HG03103 (cell line): ENCODE results near the gene ATOX1.

ENCODE experiments used
- ATAC-seq: cut with Tn5 transposase; IDR thresholded peaks from one replicate; pipeline ENCODE4 v1.9.1; 2021; ENCODE audit warnings: low read depth; ENCODE audit not compliant: unreplicated experiment

Gene ATOX1

DNA sequence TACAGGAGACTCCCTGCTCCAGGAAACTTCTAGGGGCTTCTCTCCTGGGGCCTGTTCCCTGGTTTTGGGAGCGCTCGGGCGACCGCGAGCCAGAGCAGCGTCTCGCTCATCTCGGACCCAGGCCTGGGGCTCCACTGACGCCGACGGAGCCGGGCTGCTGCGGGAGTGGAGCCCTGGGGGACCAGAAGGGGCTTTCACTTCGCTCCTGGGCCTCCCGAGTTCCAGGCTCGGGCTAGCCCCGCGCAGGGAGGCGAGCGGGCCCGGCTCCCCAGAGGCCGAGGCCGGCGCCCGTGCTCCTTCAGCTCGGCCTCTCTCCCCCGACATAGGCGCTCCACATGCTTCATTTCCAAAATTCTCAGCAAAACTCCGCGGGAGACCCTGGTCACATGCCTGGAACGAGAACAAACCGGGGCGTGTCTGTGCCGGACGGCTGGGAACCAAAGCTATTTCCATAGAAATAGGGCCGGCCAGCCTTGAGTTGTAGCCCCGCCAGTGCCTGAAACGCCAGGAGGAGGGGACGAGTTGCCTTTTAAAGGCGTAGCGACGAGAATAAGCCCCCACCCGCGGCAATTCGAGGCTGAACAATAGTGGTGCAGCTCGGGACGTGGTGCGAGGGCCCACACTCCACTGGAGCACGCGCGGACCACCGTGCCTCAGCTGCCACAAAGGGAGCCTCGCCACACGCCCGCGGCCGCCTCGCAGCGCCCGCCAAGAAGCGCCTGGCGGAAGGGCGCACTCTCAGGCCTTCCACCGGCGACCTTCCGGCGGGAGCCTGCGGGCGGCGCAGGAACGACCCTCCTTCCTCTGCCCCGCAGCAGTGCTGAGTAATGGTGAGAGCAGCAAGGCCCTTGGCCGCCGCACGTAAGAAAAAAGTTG, 12.2 kb upstream of the ATOX1 start:
- ATAC-seq, result peak; percentile 17

DNA sequence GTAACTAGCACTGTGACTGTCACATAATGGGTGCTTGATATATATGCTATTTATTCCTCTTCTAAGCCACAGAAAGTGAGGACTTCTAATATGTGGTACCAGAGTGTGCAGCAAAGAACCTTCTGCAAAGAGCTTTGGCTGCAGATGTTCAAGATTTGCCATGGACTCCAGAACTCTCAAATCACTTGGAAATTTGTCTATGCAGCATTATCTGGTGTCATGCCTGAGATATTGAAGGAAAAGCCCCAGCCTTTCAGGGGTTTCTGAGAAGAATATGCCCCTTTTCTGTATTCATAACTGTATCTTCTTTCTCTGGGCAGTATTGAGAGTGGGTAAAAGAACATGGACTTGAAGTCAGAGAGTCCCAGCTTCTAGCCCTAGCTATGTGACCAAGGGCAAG, 8.5 kb upstream of the ATOX1 start:
- no peak for ATAC-seq

DNA sequence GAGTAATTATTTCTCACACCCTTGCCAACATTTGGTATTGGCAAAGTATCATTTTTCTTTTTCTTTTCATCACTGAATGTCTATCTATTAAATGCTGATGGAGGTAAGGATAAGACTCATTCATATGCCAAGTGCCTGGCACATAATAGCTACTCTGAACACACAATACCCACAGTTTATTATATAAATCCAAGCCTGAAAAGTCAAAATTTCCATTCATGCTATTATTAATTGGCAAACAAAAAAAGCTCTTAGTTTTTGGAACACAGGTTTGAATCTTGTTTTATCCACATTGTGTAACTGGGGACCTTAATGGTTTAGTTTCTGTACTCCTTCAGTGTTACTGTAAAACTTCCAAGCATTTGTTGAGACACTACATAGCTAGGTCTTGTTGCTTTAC, 6.4 kb upstream of the ATOX1 start:
- ATAC-seq, result no peak

DNA sequence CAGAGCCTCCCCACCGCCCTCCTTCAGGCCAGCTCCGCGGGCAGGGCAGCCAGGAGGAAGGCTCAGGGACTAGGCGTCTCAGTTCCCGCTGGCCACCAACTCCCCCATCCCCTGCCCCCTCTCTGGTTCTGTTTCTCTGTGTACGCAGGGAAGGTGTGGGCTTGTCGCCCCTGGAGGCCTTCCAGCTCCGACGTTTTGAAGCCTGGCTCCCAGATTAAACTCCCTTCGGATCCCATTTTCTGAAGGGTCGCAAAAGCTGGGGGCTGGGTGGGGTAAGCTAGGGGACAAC, 346 bp downstream of the ATOX1 start:
- peak; percentile 6 for ATAC-seq

DNA sequence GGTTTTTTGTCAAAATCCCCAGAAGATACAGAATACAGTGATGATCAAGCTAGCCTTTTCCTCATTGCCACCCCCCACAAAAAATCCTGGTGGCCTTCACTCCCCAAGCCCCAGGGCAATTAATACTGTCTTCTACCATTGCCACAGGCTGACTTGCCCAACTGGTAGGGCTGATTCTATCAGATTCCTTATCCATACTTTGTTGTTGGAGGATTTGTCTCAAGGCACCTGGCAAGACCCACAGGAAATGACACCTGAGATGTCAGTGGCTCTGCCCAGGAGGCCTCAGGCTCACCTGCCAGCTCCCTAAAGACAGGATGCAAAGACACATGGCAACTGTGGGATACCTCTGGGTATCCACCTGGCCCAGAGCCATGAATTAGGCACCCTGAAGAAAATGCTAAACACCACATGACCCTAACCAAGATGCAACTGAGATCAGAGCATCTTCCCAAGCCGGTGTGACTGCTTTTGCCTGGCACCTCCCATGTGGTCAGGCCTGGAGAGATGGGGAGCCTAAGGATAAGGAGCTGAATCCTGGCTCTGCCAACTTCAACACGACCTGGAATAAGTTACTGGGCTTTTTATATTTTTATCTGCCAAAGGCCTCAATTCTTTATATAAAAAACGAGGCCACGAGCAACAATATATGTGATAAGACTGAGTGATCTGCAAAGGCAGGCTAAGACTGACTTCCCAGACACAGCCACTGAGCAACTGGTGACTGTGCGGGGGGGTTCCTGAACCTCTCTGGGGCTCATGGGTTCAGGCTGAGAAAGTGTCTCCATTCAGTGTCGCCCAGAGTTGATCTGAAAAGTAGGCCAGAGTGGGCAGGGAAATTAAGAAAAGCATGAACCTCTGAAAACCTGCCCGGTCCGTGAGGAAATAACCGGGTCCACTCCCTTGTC, 944 bp downstream of the ATOX1 start:
- peak; percentile 8 for ATAC-seq

DNA sequence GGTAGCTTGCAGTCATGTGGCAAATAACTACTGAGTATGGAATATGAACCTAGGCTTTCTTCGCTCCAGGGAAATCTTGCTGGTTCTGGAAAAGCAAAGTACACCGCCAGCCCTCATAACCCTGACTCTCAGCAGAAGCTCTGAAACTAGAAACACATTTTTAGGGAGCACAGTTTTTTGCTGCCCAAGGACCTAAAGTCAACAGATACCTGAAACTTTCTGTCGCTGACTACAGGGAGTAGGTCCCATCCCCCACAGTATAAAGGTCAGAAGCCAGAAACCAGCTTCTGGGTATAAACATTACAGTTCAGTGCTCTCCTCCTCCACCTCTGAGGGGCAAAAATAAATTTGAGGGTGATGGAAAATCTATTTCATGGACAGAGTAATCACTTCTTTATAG, 3.0 kb downstream of the ATOX1 start:
- ATAC-seq, result no peak

DNA sequence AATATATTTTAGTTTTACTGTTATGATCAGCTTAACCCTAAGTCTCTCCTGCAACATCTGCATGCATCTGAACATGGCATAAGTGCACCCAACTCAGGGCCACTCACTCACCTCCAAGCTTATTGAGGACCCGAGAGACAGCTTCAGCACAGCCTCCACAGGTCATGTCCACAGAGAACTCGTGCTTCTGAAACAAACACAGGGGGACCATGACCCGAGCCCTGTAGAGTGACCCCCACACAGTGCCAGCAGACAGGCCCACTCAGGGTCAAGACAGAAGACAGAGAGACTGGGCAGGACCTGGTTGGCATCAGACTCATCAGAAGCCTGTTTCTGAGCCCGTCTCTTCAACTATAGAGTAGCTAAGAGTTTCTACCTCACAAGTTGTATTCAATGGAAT, 6.8 kb downstream of the ATOX1 start:
- no peak for ATAC-seq

DNA sequence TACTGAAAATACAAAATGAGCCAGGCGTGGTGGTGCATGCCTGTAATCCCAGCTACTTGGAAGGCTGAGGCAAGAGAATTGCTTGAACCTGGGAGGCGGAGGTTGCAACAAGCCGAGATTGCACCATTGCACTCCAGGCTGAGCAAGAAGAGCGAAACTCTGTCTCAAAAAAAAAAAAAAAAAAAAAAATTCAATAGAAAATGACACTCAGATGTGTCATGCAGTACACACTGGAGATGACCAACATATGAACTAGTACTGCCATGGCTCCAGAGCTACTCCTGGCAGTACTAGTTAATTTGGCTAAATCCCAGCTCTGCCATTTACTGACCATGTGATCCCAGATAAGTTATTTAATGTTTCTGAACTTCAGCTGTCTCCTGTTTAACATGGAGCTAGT, 7.3 kb downstream of the ATOX1 start:
- no peak for ATAC-seq

DNA sequence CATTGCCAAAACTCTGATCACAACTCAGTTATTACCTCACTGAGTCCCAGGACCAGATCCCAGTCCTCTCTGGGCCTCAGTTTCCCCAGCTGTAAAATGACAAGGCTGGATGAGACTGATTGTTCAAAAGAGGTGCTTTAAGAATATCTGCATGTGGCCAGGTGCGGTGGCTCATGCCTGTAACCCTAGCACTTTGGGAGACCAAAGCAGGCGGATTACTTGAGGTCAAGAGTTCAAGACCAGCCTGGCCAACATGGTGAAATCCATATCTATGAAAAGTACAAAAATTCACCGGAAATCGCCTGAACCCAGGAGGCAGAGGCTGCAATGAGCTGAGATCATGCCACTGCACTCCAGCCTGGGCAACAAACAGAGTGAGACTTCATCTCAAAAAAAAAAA, 8.3 kb downstream of the ATOX1 start:
- no peak for ATAC-seq

DNA sequence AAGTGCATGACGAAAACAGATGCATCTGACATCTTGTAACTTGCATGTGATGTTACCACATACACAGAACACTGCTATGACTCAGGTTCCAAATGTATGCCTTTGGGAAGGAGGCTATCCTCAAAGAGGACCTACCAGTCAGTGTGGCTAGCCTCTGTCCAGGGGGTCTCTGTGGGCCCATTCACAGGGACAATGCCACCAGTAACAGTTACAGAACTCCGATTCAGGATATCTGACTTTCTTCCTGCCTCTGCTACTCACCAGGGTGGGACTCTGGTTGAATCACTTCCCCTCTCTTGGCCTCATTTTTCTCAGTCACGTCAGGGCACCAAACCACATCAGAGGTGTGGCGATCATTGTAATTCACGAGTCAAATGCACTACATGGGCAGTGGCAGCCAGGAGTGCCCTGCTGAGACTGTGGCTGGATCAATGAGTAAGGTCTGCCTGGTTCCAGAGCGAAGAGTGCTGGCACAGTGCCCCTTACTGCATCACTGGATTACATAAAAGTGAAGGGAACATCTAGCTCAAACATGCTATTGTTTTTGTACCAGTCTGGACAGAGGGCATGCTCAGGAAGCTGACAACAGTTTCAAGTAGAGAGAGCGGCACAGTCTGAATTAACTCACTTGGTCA, 13.2 kb downstream of the ATOX1 start:
- ATAC-seq, result peak; percentile 56

DNA sequence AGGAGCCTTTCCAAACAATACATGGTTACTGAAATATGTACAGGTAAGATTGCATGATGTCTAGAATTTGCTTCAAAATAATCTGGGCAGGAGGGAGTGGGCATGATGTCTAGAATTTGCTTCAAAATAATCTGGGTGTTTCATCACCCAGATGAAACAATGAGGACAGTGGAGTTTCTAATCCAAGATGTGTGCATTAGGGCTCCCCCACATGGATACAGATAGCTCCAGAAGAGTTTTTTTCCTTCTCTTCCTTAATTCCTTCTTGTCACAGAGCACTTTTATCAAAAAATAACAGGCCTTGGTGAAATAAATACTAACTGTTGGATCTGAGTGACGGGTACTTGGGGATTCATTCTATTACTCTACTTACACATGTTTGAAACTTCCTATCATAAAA, 14.9 kb downstream of the ATOX1 start:
- no peak for ATAC-seq

DNA sequence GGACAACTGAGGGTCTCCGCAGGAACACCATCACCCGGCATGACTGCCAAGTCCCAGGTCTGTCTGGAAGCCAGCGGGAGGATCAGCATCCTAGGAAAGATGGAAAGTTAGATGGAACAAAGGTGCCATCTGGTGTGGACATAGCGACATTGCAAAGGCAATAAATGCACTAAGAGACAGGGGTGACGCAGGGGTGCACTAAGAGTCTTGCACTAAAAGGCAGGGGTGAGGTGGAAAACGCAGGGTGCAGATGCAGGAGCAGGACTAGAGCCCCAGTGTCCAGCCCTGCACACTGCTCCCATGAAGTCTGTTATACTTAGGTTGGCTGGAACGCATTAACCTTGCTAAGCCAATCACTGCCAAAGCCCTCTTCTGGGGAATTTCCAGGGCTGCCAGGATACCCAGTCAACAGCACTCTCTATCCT, 15.5 kb downstream of the ATOX1 start:
- no peak for ATAC-seq

DNA sequence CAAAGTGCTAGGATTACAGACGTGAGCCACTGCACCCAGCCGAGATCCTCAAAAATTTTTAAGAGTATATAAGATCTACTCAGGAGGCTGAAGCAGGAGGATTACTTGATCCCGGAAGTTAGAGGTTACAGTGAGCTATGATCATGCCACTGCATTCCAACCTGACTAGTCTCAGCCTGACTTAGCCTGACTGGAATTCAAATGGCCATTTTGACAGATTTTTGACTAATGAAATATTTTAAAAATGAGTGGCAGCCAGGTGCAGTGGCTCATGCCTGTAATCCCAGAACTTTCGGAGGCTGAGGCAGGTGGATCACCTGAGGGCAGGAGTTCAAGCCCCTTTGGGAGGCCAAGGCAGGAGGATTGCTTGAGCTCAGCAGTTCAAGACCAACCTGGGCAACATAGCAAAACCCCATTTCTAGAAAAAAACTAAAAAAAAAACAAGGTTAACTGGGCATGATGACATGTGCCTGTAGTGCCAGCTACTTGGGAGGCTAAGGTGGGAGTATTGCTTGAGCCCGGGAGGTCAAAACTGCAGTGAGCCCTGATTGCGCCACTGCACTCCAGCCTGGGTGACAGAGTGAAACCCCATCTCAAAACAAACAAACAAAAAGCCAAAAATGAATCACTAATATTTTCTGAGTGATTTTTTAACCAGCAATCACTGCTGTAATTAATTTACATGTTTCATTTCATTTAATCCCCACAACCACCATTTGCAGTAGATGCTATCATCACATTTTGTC, 16.6 kb downstream of the ATOX1 start:
- no peak for ATAC-seq

DNA sequence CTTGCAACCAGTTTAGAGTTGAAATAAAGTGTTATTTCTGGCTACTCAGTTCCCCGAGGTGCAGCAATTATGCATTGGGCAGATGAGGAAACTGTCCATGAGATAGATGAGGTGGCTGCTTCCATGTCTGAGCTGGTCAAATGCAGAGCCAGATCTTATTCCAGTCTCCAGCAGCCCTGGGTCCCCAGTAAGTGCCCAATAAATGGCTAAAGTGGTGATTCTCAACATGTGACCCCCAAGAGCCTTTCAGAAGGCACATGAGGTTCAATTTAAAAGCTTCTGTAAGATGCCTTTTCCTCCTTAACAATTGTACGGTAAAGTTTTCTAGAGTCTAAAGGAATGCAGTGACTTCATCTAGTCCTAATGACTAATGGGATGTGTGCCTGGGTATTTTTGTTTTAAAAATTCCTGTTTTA, 17.5 kb downstream of the ATOX1 start:
- ATAC-seq, result no peak

DNA sequence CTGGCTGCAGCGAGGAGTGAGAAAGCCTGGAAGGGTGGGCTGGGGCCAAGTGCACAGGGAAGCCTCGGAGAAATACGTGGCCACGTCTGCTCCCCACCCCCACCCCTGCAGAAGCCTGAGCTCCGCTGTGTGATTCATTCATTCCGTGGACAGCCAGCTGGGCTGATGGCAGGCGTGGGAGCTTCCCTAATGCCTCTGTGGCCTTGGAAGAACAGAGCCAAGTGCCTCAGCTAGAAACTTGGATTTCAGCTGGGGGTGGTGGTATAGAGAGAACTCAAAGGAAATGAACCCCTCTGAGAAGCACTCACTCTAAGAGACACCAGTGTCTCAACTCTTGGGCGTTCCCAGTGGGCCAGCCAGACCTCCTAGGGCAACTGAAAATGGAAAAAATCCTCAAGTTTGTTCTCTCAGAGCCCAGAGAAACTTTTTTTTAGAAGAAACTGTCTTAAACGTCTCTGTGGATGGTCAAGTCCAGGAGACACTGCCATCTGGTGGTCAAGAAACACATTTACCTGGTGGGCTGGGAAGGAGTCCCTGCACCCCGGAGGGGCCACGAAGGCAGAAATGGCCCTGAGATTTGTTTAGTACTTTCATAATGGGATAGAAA, 18.0 kb downstream of the ATOX1 start:
- ATAC-seq, result peak; percentile 50

DNA sequence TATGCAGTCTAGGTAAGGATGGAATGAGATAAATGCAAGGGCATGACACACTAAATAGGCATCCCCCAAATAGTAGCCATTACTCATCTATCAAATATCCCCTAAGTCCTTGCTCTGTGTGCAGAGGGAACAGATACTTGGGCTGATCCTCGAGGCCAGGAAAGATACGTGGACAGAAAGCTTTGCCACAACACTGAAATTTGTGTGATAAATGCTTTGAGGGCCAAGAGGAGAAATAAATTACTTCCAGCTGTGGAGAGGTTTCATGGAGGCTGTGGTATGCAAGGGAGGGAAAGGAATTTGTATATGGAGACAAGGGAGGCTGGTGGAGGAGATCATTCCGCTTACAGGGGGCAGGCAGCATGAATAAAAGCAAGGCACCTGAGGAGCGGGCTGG, 18.5 kb downstream of the ATOX1 start:
- no peak for ATAC-seq

DNA sequence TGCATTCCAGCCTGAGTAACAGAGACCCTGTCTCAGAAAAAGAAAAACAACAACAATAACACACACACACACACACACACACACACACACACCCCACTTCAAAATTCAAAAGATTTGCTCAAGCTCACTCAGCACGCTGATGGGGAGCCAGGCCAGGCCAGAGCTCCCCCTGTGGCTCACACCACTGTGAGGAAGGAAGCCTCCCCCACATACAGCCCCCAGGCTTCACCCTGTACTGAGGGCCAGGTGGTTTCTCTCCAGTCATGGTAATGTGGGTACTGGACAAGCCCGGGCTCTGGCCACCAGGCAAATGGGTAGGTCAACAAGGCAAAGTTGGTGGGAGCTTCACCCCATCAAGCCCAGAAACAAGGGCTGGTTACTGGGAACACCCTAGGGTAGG, 19.0 kb downstream of the ATOX1 start:
- ATAC-seq, result no peak

DNA sequence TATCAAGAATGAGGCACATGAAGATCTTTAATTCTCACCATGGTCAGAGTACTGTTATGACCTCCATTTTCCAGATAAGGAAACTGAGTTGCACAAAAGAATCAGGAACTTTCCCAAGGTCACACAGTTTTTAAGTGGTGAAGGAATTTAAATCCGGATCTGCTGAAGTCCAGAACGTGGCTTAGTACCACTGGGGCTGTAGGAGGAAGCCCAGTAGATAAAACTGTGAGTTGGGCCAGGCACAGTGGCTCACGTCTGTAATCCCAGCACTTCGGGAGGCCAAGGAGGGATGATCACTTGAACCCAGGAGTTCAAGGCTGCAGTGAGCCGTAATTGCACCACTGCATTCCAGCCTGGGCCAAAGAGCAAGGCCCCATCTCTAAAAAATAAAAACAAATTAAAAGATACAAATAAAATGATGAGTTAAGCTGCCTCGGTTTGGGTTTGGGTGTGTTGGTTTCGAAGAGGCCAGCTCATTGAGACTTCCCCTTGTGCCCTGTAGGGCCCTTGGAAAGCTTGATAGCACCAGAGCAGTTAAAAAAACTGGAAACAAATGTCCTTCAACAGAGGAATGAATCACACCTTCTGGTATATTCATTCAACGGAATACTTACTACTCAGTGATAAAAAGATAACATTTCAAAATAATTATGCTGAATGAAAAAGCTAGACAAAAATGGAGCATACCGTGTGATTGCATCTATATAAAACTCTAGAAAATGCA, 20.1 kb downstream of the ATOX1 start:
- no peak for ATAC-seq

DNA sequence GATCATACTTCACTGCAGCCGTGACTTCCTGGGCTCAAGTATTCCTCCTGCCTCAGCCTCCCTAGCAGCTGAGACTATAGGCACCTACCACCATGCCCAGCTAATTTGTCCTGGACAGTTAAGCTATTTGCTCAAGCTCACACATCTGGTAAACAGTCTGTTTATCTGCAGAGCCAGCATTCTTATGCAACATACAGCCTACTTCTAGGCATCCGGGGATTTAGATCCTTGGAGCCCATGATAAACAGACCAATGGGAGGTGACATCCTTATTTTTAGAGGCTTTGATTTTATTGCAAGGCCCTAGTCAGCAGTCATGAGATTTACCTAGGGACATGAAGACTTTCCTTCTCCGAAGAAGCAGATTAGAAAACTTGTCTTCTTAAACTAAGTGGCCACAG, 21.0 kb downstream of the ATOX1 start:
- no peak for ATAC-seq

DNA sequence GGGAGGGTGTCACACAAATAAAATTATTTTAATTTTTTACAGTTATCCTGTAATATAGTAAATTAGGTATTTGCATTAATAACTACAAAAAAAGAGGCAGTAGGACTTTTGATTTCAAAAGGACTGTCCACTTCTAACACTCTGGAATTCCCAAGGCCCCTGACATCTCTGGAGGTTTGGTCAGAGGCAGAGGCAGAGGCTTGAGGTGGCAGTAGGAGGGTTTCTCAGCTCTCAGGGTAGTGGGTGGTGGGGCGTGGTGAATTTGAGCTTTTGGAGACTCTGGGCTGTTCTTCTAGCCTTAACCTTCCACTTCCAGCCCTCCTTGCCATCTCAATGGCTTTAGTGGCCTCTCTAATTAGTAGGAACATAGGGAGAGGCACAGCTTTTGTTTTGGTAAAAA, 22.8 kb downstream of the ATOX1 start:
- ATAC-seq, result no peak
